Small intestine (tissue), 7 donors: ENCODE measurements around the gene CHRNA5. TPM values are rescaled to one million over a fixed set of nuclear protein-coding genes. Genes with fewer than 3 reads are reported as not detected.

ENCODE experiments used
- DNase-seq, 2 donors: peaks; one replicate each; pipeline versions ENCODE4 v3.0.0 to v3.0.0-alpha.2; 2013
- FAIRE-seq: peaks from 2 replicates; lab custom pipeline; 2012; peaks lifted over from hg19 to GRCh38; lab: Jason Lieb, UNC
- H3K27ac ChIP-seq, 3 donors: one replicate each; pipeline ENCODE4 v1.5.1; 2013; ENCODE audit warnings: low read length in 2 of 3, mild to moderate bottlenecking in 2 of 3, control low read depth in 1 of 3, inconsistent platforms in 1 of 3, low read depth in 1 of 3, moderate library complexity in 1 of 3
- H3K27me3 ChIP-seq, 3 donors: one replicate each; pipeline ENCODE4 v1.6.1; 2013; ENCODE audit warnings: low read length in 3 of 3, inconsistent platforms in 1 of 3; ENCODE audit not compliant: control insufficient read depth in 3 of 3, insufficient read depth in 3 of 3
- H3K36me3 ChIP-seq, 3 donors: one replicate each; pipeline ENCODE4 v1.6.1; 2013; ENCODE audit warnings: low read length in 3 of 3, inconsistent platforms in 1 of 3, low read depth in 1 of 3, mild to moderate bottlenecking in 1 of 3, moderate library complexity in 1 of 3; ENCODE audit not compliant: control insufficient read depth in 3 of 3, insufficient read depth in 2 of 3
- H3K4me1 ChIP-seq, 3 donors: one replicate each; pipeline ENCODE4 v1.6.1; 2013; ENCODE audit warnings: low read length in 2 of 3, inconsistent platforms in 1 of 3, low read depth in 1 of 3, mild to moderate bottlenecking in 1 of 3, moderate library complexity in 1 of 3; ENCODE audit not compliant: control insufficient read depth in 3 of 3, insufficient read depth in 2 of 3
- H3K4me3 ChIP-seq, 3 donors: one replicate each; pipeline ENCODE4 v1.5.1; 2013; ENCODE audit warnings: low read length in 3 of 3, control low read depth in 1 of 3, inconsistent platforms in 1 of 3, low read depth in 1 of 3, mild to moderate bottlenecking in 1 of 3, moderate library complexity in 1 of 3
- H3K9me3 ChIP-seq, 2 donors: one replicate each; pipeline ENCODE4 v1.6.1; 2013; ENCODE audit warnings: low read depth in 1 of 2, low read length in 1 of 2; ENCODE audit not compliant: control insufficient read depth in 2 of 2, insufficient read depth in 1 of 2
- WGBS, 3 donors: extraction: QIAGEN DNeasy Blood & Tissue Kit; methylation state at CpG; one replicate each; pipeline ENCODE4 v1.1.7; 2013; 5-methylcytosine and 5-hydroxymethylcytosine counted together
- polyA plus RNA-seq, 4 donors: library from polyadenylated mRNA; stranded (reverse) in 3 of 4; unstranded in 1 of 4; fragments of 200-250 nt in 3 of 4; fragments of 120-200 nt in 1 of 4; gene quantifications; one replicate each; pipeline versions ENCODE4 v1.2.1 to v1.2.3, GENCODE V29; 2013
- donor health status: healthy with polysubstance abuse.
- donor health status: control.
- donor health status: control.
- donor health status: Bipolar disorder and iron deficiency.
- donor health status: healthy.

Gene CHRNA5
- polyA plus RNA-seq, 4 donors, result 0.67 to 9.8 (median 0.82) TPM

GRCh38 chr15:78571382-78571781 lies 6.1 kb downstream of the CHRNA5 start:
- 38 to 74% (median 51%) methylated on average over 4 of the region's 4 CpGs for WGBS, 3 donors
- peaks cover 0 to under 1% (median 0%) of the 10 kb centered on the region in 3 donors for H3K27me3 ChIP-seq
- H3K36me3 ChIP-seq, result no peaks in the 10 kb centered on the region
- no peak overlapping the region for H3K27ac ChIP-seq
- H3K4me3 ChIP-seq, result no peak overlapping the region
- FAIRE-seq, result no peak
- H3K4me1 ChIP-seq, result no peaks in the 10 kb centered on the region
- H3K9me3 ChIP-seq, result no peaks in the 10 kb centered on the region
- DNase-seq, result no peak

- FAIRE-seq (no peak), DNase-seq (no peak)
- Histone ChIP-seq H3K36me3 (no peaks in the 10 kb centered on the region), H3K27me3 (no peaks in the 10 kb centered on the region), H3K4me3 (no peak overlapping the region), H3K9me3 (no peaks in the 10 kb centered on the region), H3K4me1 (no peaks in the 10 kb centered on the region), H3K27ac (no peak overlapping the region)
- 65 to 89% (median 76%) methylated on average over 4 of the region's 4 CpGs for WGBS, 3 donors
Observed at GRCh38 chr15:78573416-78573815, 8.1 kb downstream of the CHRNA5 start.

GRCh38 chr15:78574944-78575343 lies 9.6 kb downstream of the CHRNA5 start:
- FAIRE-seq (no peak), DNase-seq (no peak)
- H3K27me3 ChIP-seq, result no peaks in the 10 kb centered on the region
- no peaks in the 10 kb centered on the region for H3K36me3 ChIP-seq
- no peak overlapping the region for H3K4me3 ChIP-seq
- H3K9me3 ChIP-seq, result no peaks in the 10 kb centered on the region
- H3K27ac ChIP-seq, result no peak overlapping the region
- H3K4me1 ChIP-seq, result no peaks in the 10 kb centered on the region
- 95 to 100% (median 96%) methylated on average over 1 of the region's 1 CpG for WGBS, 3 donors

GRCh38 chr15:78597583-78597982 lies 32.3 kb downstream of the CHRNA5 start:
- H3K27ac ChIP-seq, result no peak overlapping the region
- FAIRE-seq (no peak), DNase-seq (no peak)
- no peaks in the 10 kb centered on the region for H3K4me1 ChIP-seq
- 89 to 98% (median 94%) methylated on average over 1 of the region's 1 CpG for WGBS, 3 donors
- H3K4me3 ChIP-seq, result no peak overlapping the region
- H3K9me3 ChIP-seq, result no peaks in the 10 kb centered on the region
- H3K27me3 ChIP-seq, result no peaks in the 10 kb centered on the region
- H3K36me3 ChIP-seq, result no peaks in the 10 kb centered on the region

GRCh38 chr15:78598348-78598747 lies 33.0 kb downstream of the CHRNA5 start:
- Histone ChIP-seq H3K27ac (no peak overlapping the region), H3K9me3 (no peaks in the 10 kb centered on the region), H3K27me3 (no peaks in the 10 kb centered on the region), H3K36me3 (no peaks in the 10 kb centered on the region), H3K4me3 (no peak overlapping the region), H3K4me1 (no peaks in the 10 kb centered on the region)
- 88 to 90% (median 89%) methylated on average over 3 of the region's 3 CpGs for WGBS, 3 donors
- DNase-seq, result no peak
- no peak for FAIRE-seq

- DNase-seq (no peak), FAIRE-seq (no peak)
- peaks cover 0 to 2% (median 0%) of the 10 kb centered on the region in 3 donors for H3K27me3 ChIP-seq
- H3K9me3 ChIP-seq, result no peaks in the 10 kb centered on the region
- H3K4me3 ChIP-seq, result no peak overlapping the region
- H3K36me3 ChIP-seq, result no peaks in the 10 kb centered on the region
- H3K4me1 ChIP-seq, result no peaks in the 10 kb centered on the region
- H3K27ac ChIP-seq, result no peak overlapping the region
Observed at GRCh38 chr15:78599189-78599588, 33.9 kb downstream of the CHRNA5 start.

- no peaks in the 10 kb centered on the region for H3K36me3 ChIP-seq
- H3K4me3 ChIP-seq, result no peak overlapping the region
- no peak overlapping the region for H3K27ac ChIP-seq
- WGBS, 3 donors, result 57 to 74% (median 63%) methylated on average over 3 of the region's 3 CpGs
- FAIRE-seq (no peak), DNase-seq (no peak)
- H3K9me3 ChIP-seq, result no peaks in the 10 kb centered on the region
- H3K4me1 ChIP-seq, result no peaks in the 10 kb centered on the region
- peaks cover 0 to 4% (median 0%) of the 10 kb centered on the region in 3 donors for H3K27me3 ChIP-seq
Observed at GRCh38 chr15:78603467-78603866, 38.1 kb downstream of the CHRNA5 start.

GRCh38 chr15:78604420-78604819 lies 39.1 kb downstream of the CHRNA5 start:
- Histone ChIP-seq H3K27me3 (peaks cover 0 to 4% (median 0%) of the 10 kb centered on the region in 3 donors), H3K4me1 (no peaks in the 10 kb centered on the region), H3K4me3 (no peak overlapping the region), H3K36me3 (no peaks in the 10 kb centered on the region), H3K9me3 (no peaks in the 10 kb centered on the region), H3K27ac (no peak overlapping the region)
- DNase-seq (peak in 1 of 2 donors; percentile 20), FAIRE-seq (no peak)
- 55 to 84% (median 64%) methylated on average over 2 of the region's 2 CpGs for whole genome bisulfite sequencing, 3 donors

- no peak for FAIRE-seq
- Histone ChIP-seq H3K36me3 (no peaks in the 10 kb centered on the region), H3K27ac (no peak overlapping the region), H3K4me3 (no peak overlapping the region), H3K9me3 (no peaks in the 10 kb centered on the region), H3K27me3 (peaks cover 0 to 4% (median 0%) of the 10 kb centered on the region in 3 donors), H3K4me1 (no peaks in the 10 kb centered on the region)
- WGBS, 3 donors, result 90 to 92% (median 91%) methylated on average over 5 of the region's 5 CpGs
- DNase-seq, result no peak
Observed at GRCh38 chr15:78605201-78605600, 39.9 kb downstream of the CHRNA5 start.
